Activated CD8-positive, alpha-beta T cell treated with anti-CD3 and anti-CD28 coated beads for 36 hours (primary cell): Measurements from ENCODE around the gene CORO6. TPM values are rescaled to one million over a fixed set of nuclear protein-coding genes. Genes with fewer than 3 reads are reported as not detected.

ENCODE experiments used
- ATAC-seq: fragments of 200-7000 bp; cut with Tn5 transposase; one replicate; pipeline ENCODE4 v1.10.0; 2021; ENCODE audit warnings: mild to moderate bottlenecking, moderate library complexity
- CTCF ChIA-PET: fragments of 350-600 bp; sonication (Branson Sonifier 250); formaldehyde crosslinking; loops from one replicate; lab custom pipeline; 2021; ENCODE audit warnings: antibody characterized with exemption; lab: Charles Lee
- POLR2A ChIA-PET: fragments of 350-600 bp; sonication (Branson Sonifier 250); formaldehyde crosslinking; loops from one replicate; lab custom pipeline; 2021; ENCODE audit warnings: antibody characterized with exemption; lab: Charles Lee
- DNase-seq: peaks from one replicate; pipeline ENCODE4 v3.0.0-alpha.2; 2020
- H3K27ac Mint-ChIP-seq: one replicate; pipeline ENCODE4 v1.8.0; 2021; ENCODE audit warnings: mild to moderate bottlenecking, mixed read lengths
- H3K27me3 Mint-ChIP-seq: one replicate; pipeline ENCODE4 v1.8.0; 2021; ENCODE audit warnings: mixed read lengths
- H3K36me3 Mint-ChIP-seq: one replicate; pipeline ENCODE4 v1.8.0; 2021; ENCODE audit warnings: low read depth, mixed read lengths
- H3K4me1 Mint-ChIP-seq: one replicate; pipeline ENCODE4 v1.8.0; 2021; ENCODE audit warnings: low read depth, mixed read lengths
- H3K4me3 Mint-ChIP-seq: one replicate; pipeline ENCODE4 v1.8.0; 2021; ENCODE audit warnings: mild to moderate bottlenecking, moderate library complexity, mixed read lengths
- H3K9me3 Mint-ChIP-seq: one replicate; pipeline ENCODE4 v1.8.0; 2021; ENCODE audit warnings: mixed read lengths
- intact Hi-C: fragments of 100-400 bp; cut with micrococcal nuclease; formaldehyde crosslinking; loops from one replicate; pipeline ENCODE4 v1.10.0; 2022
- total RNA-seq, 2 experiments: library from RNA; stranded (reverse); gene quantifications; one replicate each; pipeline ENCODE4 v1.2.3, GENCODE V29; 2021
- TF ChIP-seq, protein P1 (sequence below): fragments of 200-600 bp; IDR thresholded peaks from one replicate; pipeline ENCODE4 v1.8.0; 2022; ENCODE audit warnings: antibody characterized with exemption, mild to moderate bottlenecking

CORO6 gene
- total RNA-seq, 2 experiments from 2014 or later, result 11.6 to 13.0 TPM

DNA sequence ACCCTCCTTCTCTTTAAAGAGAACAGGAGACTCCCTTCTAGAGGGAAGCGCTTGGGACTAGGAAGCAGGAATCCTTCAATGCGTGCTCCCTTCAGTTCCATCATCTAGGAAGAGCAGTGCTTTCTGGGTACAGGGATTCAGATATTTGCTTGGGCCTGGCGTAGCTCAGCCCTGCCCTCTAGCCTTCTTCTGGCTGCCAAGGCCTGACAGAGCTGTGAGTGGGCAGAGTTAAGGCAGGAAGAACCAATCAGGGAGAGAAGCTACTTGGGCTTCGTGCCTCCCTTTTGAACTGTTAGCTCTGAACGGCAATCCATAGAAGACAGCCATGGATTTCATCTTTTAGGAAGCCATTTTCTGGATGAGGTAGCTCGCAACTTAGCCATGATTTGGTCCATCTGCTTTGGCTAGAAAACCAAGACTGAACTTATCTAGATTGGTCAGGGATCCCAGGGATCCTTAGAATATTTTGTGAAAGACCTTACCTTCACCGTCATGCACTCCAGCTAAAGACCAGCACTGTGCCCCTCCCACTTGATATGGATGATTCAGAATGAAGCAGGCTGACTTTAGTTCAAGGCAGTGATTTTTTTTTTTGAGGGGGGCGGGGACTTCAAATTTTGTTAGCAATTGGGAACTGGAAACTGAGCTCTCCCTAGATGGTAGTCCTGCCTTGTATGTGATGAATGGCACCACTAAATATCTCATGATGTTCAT, 2.5 kb upstream of the CORO6 start:
- Mint-ChIP-seq H3K27ac (peak overlapping the region; percentile 75), H3K4me1 (peaks cover 64% of the 10 kb centered on the region), H3K27me3 (no peaks in the 10 kb centered on the region), H3K9me3 (no peaks in the 10 kb centered on the region), H3K36me3 (peaks cover 6% of the 10 kb centered on the region), H3K4me3 (no peak overlapping the region)
- ATAC-seq (no peak), DNase-seq (no peak)
- intact Hi-C loops, result no loop called here
- CTCF ChIA-PET, result interaction anchor here (0.6 to 2.5 kb wide), 12 partner anchors 10 to 405 kb away, joined by 3 to 12 read pairs (median 4); partner anchors contain the start of gene ANKRD13B
- POLR2A ChIA-PET, result interaction anchor here (0.8 to 2.1 kb wide), 2 partner anchors 9 to 14 kb away, joined by 3 to 8 read pairs; no protein-coding TSS in a partner anchor
- TF ChIP-seq, protein P1, sequence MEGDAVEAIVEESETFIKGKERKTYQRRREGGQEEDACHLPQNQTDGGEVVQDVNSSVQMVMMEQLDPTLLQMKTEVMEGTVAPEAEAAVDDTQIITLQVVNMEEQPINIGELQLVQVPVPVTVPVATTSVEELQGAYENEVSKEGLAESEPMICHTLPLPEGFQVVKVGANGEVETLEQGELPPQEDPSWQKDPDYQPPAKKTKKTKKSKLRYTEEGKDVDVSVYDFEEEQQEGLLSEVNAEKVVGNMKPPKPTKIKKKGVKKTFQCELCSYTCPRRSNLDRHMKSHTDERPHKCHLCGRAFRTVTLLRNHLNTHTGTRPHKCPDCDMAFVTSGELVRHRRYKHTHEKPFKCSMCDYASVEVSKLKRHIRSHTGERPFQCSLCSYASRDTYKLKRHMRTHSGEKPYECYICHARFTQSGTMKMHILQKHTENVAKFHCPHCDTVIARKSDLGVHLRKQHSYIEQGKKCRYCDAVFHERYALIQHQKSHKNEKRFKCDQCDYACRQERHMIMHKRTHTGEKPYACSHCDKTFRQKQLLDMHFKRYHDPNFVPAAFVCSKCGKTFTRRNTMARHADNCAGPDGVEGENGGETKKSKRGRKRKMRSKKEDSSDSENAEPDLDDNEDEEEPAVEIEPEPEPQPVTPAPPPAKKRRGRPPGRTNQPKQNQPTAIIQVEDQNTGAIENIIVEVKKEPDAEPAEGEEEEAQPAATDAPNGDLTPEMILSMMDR, result no peak

DNA sequence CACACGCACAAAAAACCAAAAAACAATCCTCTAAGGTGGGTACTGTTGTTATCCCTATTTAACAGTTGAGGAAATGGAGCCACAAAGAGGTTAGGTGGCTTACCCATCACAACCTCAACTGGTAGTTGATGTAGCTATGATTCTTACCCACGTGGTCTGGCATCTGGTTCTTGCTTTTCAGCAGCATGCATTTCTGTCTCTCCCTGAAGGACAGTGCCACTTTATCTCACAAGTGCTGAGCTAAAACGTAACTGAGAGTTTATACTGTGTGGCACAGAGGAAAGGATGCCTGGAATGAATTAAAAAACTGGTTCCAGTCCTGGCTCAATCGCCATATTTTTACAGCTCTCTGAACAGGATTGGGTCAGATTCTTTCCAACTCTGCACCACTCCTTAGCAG, 1.9 kb upstream of the CORO6 start:
- POLR2A ChIA-PET, result interaction anchor here (0.8 to 2.1 kb wide), 2 partner anchors 8 to 15 kb away, joined by 3 to 8 read pairs; no protein-coding TSS in a partner anchor
- Mint-ChIP-seq H3K4me3 (no peak overlapping the region), H3K4me1 (peaks cover 58% of the 10 kb centered on the region), H3K27ac (peak overlapping the region; percentile 71), H3K27me3 (no peaks in the 10 kb centered on the region), H3K9me3 (no peaks in the 10 kb centered on the region), H3K36me3 (peaks cover 4% of the 10 kb centered on the region)
- TF ChIP-seq, protein P1, result no peak
- DNase-seq (peak; percentile 67), ATAC-seq (peak; percentile 25)
- intact Hi-C loops, result no loop called here
- CTCF ChIA-PET, result interaction anchor here (0.7 to 2.5 kb wide), 9 partner anchors 9 to 307 kb away, joined by 3 to 12 read pairs (median 8); partner anchors contain the start of gene ANKRD13B

DNA sequence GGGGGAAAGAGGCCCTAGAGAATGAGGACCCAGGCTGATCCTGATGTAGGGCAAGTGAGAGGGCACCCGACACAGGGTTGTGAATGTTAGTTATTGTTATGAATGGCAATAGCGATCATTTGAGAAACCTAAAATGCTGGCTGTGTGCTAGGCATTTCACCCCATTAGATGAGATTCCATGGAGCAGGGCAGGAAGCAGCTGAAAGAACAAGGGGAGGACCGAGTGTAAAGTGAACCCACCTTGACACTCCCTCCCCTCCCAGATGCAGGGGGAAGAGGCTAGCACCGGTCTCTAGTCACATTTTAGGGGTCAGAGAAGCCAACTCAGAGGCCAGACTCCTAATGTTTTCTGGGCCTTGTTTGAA, 553 bp upstream of the CORO6 start:
- peaks cover 48% of the 10 kb centered on the region for H3K4me1 Mint-ChIP-seq
- POLR2A ChIA-PET, result interaction anchor here (0.8 to 1.5 kb wide), 4 partner anchors 10 to 137 kb away, joined by 3 to 6 read pairs (median 4); no protein-coding TSS in a partner anchor
- H3K36me3 Mint-ChIP-seq, result peaks cover 4% of the 10 kb centered on the region
- intact Hi-C loops, result no loop called here
- peak overlapping the region; percentile 71 for H3K27ac Mint-ChIP-seq
- TF ChIP-seq, protein P1, result no peak
- CTCF ChIA-PET, result interaction anchor here (0.7 to 1.3 kb wide), 5 partner anchors 16 to 156 kb away, joined by 3 to 4 read pairs (median 4); no protein-coding TSS in a partner anchor
- peak overlapping the region; percentile 77 for H3K4me3 Mint-ChIP-seq
- peak; percentile 5 for ATAC-seq
- DNase-seq, result no peak
- no peaks in the 10 kb centered on the region for H3K27me3 Mint-ChIP-seq
- no peaks in the 10 kb centered on the region for H3K9me3 Mint-ChIP-seq

DNA sequence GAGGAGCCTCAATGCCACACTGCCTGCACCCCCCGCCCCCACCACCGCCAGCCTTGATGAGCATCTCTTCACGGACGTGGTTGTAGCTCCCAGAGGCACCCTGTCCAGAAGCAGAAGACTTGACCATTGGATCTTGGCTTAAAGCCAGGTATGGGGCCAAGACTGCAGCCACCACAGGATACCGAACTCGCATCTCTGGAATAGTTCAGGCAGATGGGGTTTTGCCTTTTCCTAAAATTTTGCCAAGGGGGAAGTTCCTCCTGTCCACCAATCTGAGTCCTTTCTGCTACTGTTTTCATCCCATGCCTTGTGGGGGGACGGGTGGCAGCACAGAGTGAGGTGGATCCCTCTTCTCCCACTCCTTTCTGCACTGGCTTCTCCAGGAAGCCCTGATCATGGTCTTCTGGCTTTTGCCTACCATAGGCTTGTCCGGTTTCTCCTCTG, 939 bp downstream of the CORO6 start:
- ChIA-PET CTCF (interaction anchor here (0.9 to 1.9 kb wide), 4 partner anchors 9 to 53 kb away, joined by 3 to 8 read pairs (median 3); partner anchors contain the start of gene TP53I13), POLR2A (interaction anchor here (1.3 kb wide), 1 partner anchor 138 kb away, joined by 3 read pairs; no protein-coding TSS in a partner anchor)
- Mint-ChIP-seq H3K27ac (no peak overlapping the region), H3K9me3 (no peaks in the 10 kb centered on the region), H3K4me3 (peak overlapping the region; percentile 77), H3K27me3 (no peaks in the 10 kb centered on the region), H3K36me3 (peaks cover 4% of the 10 kb centered on the region), H3K4me1 (peaks cover 46% of the 10 kb centered on the region)
- TF ChIP-seq, protein P1, result no peak
- no peak for ATAC-seq
- DNase-seq, result no peak
- intact Hi-C loops, result no loop called here
